A549 (cell line): ENCODE results near the gene GALNT16. TPM values are rescaled to one million over a fixed set of nuclear protein-coding genes. Genes with fewer than 3 reads are reported as not detected.

Experiments used
- ATAC-seq, 2 experiments: fragments of 200-7000 bp in 1 of 2; fragments of >200 bp in 1 of 2; cut with Nextera tagmentation in 1 of 2; cut with Tn5 transposase in 1 of 2; 3 replicates each; pipeline versions ENCODE4 v1.8.0 to v1.9.1; 2018 to 2020; ENCODE audit warnings: mild to moderate bottlenecking in 1 of 2, moderate library complexity in 1 of 2
- CTCF ChIA-PET: fragments of 300-600 bp; sonication (Branson Sonifier 250); formaldehyde crosslinking; extraction: SDS; loops from one replicate; lab custom pipeline; 2021; ENCODE audit warnings: antibody characterized with exemption, inconsistent platforms; lab: Yijun Ruan, JAX
- POLR2A ChIA-PET: fragments of 350-600 bp; formaldehyde crosslinking; extraction: SDS; loops from one replicate; lab custom pipeline; 2021; ENCODE audit warnings: antibody characterized with exemption, inconsistent platforms; lab: Yijun Ruan, JAX
- DNase-seq, 2 experiments: peaks; one replicate each; pipeline versions ENCODE4 v3.0.0 to v3.0.0-alpha.2; 2011 to 2016; ENCODE audit warnings: low read depth in 1 of 2, low spot score in 1 of 2
- FAIRE-seq: peaks from 2 replicates; lab custom pipeline; 2011; peaks lifted over from hg19 to GRCh38; lab: Jason Lieb, UNC
- H3K27ac ChIP-seq, 2 experiments: fragments of >200 bp; sonication (Bioruptor Twin); formaldehyde crosslinking; 3 replicates each; pipeline ENCODE4 v1.5.1; 2016 to 2017
- H3K4me1 ChIP-seq: fragments of >200 bp; sonication (Bioruptor Twin); formaldehyde crosslinking; 3 replicates; pipeline ENCODE4 v1.6.1; 2016
- H3K4me2 ChIP-seq: fragments of >200 bp; sonication (Bioruptor Twin); formaldehyde crosslinking; 3 replicates; pipeline ENCODE4 v1.6.1; 2016
- H3K4me3 ChIP-seq: fragments of >200 bp; sonication (Bioruptor Twin); formaldehyde crosslinking; 3 replicates; pipeline ENCODE4 v1.5.1; 2016
- H3K9me3 ChIP-seq: fragments of >200 bp; sonication (Bioruptor Twin); formaldehyde crosslinking; 3 replicates; pipeline ENCODE4 v1.6.1; 2016
- CBX8 ChIP-seq: fragments of 200-600 bp; sonication (generic); IDR thresholded peaks from 2 replicates; pipeline ENCODE4 v1.6.1; 2016
- CEBPB ChIP-seq, 2 experiments: fragments of >200 bp in 1 of 2; sonication (Bioruptor Twin) in 1 of 2; formaldehyde crosslinking in 1 of 2; IDR thresholded peaks; 2 replicates each; pipeline ENCODE4 v1.6.1; 2012 to 2016
- CHD4 ChIP-seq: fragments of 200-600 bp; sonication (generic); IDR thresholded peaks from 2 replicates; pipeline ENCODE4 v1.6.1; 2016; ENCODE audit warnings: antibody characterized with exemption, mild to moderate bottlenecking, borderline replicate concordance
- ESRRA ChIP-seq: fragments of 150-350 bp; IDR thresholded peaks from 2 replicates; pipeline ENCODE4 v1.6.1; 2014; ENCODE audit warnings: mild to moderate bottlenecking, low read length, borderline replicate concordance
- FOSL2 ChIP-seq, 2 experiments: fragments of 450-650 bp in 1 of 2; fragments of >200 bp in 1 of 2; sonication (Bioruptor Twin) in 1 of 2; formaldehyde crosslinking; IDR thresholded peaks; 2 replicates each; pipeline versions ENCODE4 v1.5.0 to v1.6.1; 2016 to 2020; ENCODE audit warnings: mild to moderate bottlenecking in 1 of 2, moderate library complexity in 1 of 2
- HOXA7 ChIP-seq: fragments of 250-450 bp; sonication (Bioruptor Pico); IDR thresholded peaks from 2 replicates; pipeline ENCODE4 v1.5.0; 2020; ENCODE audit warnings: mild to moderate bottlenecking, moderate library complexity
- HOXB13 ChIP-seq: fragments of 250-450 bp; sonication (Bioruptor Pico); IDR thresholded peaks from 2 replicates; pipeline ENCODE4 v1.5.0; 2020; ENCODE audit warnings: low read depth, mild to moderate bottlenecking, moderate library complexity
- JUN ChIP-seq, 2 experiments: fragments of >200 bp; sonication (Bioruptor Twin); formaldehyde crosslinking; IDR thresholded peaks; 2 replicates in 1 of 2; 3 replicates in 1 of 2; pipeline ENCODE4 v1.6.1; 2016 to 2017
- JUNB ChIP-seq: fragments of >200 bp; sonication (Bioruptor Twin); formaldehyde crosslinking; IDR thresholded peaks from 2 replicates; pipeline ENCODE4 v1.6.1; 2016
- KDM1A ChIP-seq: fragments of 200-600 bp; sonication (generic); IDR thresholded peaks from 2 replicates; pipeline ENCODE4 v1.6.1; 2016; ENCODE audit warnings: low read depth, mild to moderate bottlenecking
- NPAS2 ChIP-seq: fragments of 250-450 bp; sonication (Bioruptor Pico); IDR thresholded peaks from 2 replicates; pipeline ENCODE4 v1.8.0; 2022; ENCODE audit warnings: mild to moderate bottlenecking, moderate library complexity, borderline replicate concordance
- REST ChIP-seq: fragments of 200-600 bp; sonication (generic); IDR thresholded peaks from 2 replicates; pipeline ENCODE4 v1.6.1; 2016; ENCODE audit warnings: antibody characterized with exemption, mild to moderate bottlenecking, moderate library complexity
- RNF2 ChIP-seq: fragments of 200-600 bp; sonication (generic); IDR thresholded peaks from 2 replicates; pipeline ENCODE4 v1.6.1; 2016; ENCODE audit warnings: low read depth, mild to moderate bottlenecking, antibody characterized with exemption, moderate library complexity, borderline replicate concordance
- SREBF2 ChIP-seq: fragments of 450-650 bp; IDR thresholded peaks from 2 replicates; pipeline ENCODE4 v1.6.1; 2014; ENCODE audit warnings: mild to moderate bottlenecking, moderate library complexity
- ZFP36 ChIP-seq: fragments of 450-650 bp; IDR thresholded peaks from 2 replicates; pipeline ENCODE4 v1.6.1; 2014; ENCODE audit warnings: borderline replicate concordance; ENCODE audit not compliant: partially characterized antibody
- WGBS: methylation state at CpG from one replicate; pipeline ENCODE4 v1.1.6; 2017; ENCODE audit errors: missing lambda C conversion rate; 5-methylcytosine and 5-hydroxymethylcytosine counted together
- polyA plus RNA-seq, 4 experiments: library from polyadenylated mRNA; depleted of rRNA in 3 of 4; stranded (reverse); fragments of >200 nt; fragmentation: RNase III in 1 of 4; extraction: RNeasy Plus Mini Kit Qiagen cat#74134 plus additional on column Dnase treatment in 1 of 4; gene quantifications; 2 replicates in 3 of 4; 3 replicates in 1 of 4; pipeline ENCODE4 v1.2.3, GENCODE V29; 2011 to 2017
- TF ChIP-seq, protein P1 (sequence below): fragments of >200 bp; sonication (Bioruptor Twin); formaldehyde crosslinking; IDR thresholded peaks from 3 replicates; pipeline ENCODE4 v1.6.1; 2016
- TF ChIP-seq, protein P2 (sequence below): fragments of >200 bp; sonication (Bioruptor Twin); formaldehyde crosslinking; IDR thresholded peaks from 3 replicates; pipeline ENCODE4 v1.5.1; 2016

GALNT16 gene
- polyA plus RNA-seq, 2 of the 4 experiments (the other 2 are of a cell fraction), result 2.8 to 3.4 TPM

- Histone ChIP-seq H3K27ac (no peak overlapping the region), H3K9me3 (no peaks in the 10 kb centered on the region), H3K4me3 (no peak overlapping the region), H3K4me2 (no peak overlapping the region), H3K4me1 (peaks cover 26% of the 10 kb centered on the region)
- WGBS, result 86% methylated on average over 18 of the region's 18 CpGs
- ChIA-PET POLR2A (no interaction called here), CTCF (interaction anchor here (0.6 to 2.4 kb wide), 4 partner anchors 8 to 108 kb away, joined by 3 to 10 read pairs (median 4); no protein-coding TSS in a partner anchor)
- no peak for FAIRE-seq
- no peak for ATAC-seq
- TF ChIP-seq RNF2, result no peak
- TF ChIP-seq, protein P1, sequence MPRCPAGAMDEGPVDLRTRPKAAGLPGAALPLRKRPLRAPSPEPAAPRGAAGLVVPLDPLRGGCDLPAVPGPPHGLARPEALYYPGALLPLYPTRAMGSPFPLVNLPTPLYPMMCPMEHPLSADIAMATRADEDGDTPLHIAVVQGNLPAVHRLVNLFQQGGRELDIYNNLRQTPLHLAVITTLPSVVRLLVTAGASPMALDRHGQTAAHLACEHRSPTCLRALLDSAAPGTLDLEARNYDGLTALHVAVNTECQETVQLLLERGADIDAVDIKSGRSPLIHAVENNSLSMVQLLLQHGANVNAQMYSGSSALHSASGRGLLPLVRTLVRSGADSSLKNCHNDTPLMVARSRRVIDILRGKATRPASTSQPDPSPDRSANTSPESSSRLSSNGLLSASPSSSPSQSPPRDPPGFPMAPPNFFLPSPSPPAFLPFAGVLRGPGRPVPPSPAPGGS, result no peak
- no peak for TF ChIP-seq FOSL2 (IDR thresholded peaks at IDR 0.05)
- TF ChIP-seq FOSL2 (CRISPR knock-in tag; IDR thresholded peaks at IDR 0.05), result no peak
- TF ChIP-seq HOXA7 (CRISPR knock-in tag), result no peak
- TF ChIP-seq CEBPB (IDR thresholded peaks at IDR 0.05), result no peak
- TF ChIP-seq JUNB, result no peak
- no peak for DNase-seq
Measured at GRCh38 chr14:69320581-69321365, 60.8 kb downstream of the GALNT16 start.

DNA sequence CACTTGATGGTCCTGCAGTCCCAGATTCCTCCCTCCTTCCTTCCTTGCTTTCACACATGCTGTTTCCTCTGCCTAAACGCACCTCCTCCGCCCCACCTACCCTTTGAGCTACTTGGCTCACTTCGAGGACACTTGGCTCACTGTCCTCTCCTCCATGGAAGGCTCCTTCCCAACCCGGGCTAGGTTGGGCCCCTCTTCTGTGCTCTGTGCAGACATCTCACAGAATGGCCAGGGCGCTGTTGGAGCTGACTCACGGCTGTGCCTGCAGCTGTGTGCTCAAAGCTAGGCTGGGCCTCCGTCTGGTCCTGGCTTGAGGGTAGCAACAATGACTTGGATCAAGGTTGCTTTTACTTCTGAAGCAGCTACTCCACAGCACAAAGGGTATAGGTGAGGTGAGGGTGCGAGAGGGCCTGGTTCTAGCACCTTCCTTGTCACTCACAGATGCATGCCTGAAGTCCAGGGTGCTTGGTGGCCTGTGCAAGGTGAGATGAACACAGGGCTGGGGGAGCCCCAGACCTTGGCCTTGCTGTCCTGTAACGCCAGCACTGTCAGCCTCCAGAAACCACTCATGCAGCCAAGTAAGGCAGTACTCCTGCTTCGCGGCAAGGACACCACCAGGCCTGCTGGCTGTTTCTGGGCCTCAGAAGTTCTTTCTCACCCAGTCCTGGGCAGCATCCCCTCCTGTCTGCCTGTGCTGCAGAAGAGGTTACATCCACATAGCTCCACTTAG lies 61.8 kb downstream of the GALNT16 start:
- H3K27ac ChIP-seq, result no peak overlapping the region
- 74% methylated on average over 8 of the region's 11 CpGs for WGBS
- TF ChIP-seq CEBPB (IDR thresholded peaks at IDR 0.05) (no peak), ZFP36 (no peak), KDM1A (no peak), CHD4 (no peak), NPAS2 (CRISPR knock-in tag) (no peak), CBX8 (no peak), JUN (IDR thresholded peaks at IDR 0.05) (no peak), SREBF2 (no peak), REST (no peak), ESRRA (no peak), HOXB13 (CRISPR knock-in tag) (no peak)
- TF ChIP-seq, protein P2, sequence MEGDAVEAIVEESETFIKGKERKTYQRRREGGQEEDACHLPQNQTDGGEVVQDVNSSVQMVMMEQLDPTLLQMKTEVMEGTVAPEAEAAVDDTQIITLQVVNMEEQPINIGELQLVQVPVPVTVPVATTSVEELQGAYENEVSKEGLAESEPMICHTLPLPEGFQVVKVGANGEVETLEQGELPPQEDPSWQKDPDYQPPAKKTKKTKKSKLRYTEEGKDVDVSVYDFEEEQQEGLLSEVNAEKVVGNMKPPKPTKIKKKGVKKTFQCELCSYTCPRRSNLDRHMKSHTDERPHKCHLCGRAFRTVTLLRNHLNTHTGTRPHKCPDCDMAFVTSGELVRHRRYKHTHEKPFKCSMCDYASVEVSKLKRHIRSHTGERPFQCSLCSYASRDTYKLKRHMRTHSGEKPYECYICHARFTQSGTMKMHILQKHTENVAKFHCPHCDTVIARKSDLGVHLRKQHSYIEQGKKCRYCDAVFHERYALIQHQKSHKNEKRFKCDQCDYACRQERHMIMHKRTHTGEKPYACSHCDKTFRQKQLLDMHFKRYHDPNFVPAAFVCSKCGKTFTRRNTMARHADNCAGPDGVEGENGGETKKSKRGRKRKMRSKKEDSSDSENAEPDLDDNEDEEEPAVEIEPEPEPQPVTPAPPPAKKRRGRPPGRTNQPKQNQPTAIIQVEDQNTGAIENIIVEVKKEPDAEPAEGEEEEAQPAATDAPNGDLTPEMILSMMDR, result no peak
- TF ChIP-seq, all 56 proteins: peak for 0
- Histone ChIP-seq H3K4me2 (no peak overlapping the region), H3K4me3 (no peak overlapping the region), H3K4me1 (peaks cover 17% of the 10 kb centered on the region), H3K9me3 (no peaks in the 10 kb centered on the region)
- DNase-seq (no peak), FAIRE-seq (no peak), ATAC-seq (no peak)
- ChIA-PET POLR2A (no interaction called here), CTCF (interaction anchor here (0.6 to 1.6 kb wide), 5 partner anchors 8 to 79 kb away, joined by 3 read pairs; no protein-coding TSS in a partner anchor)
